Esophagus squamous epithelium (tissue), 4 donors: ENCODE data around the gene MTOR.

ENCODE experiments used
- POLR2A ChIP-seq, 4 donors: fragments of 450-650 bp; IDR thresholded peaks; one replicate each; pipeline ENCODE4 v1.6.1; 2017; ENCODE audit warnings: antibody characterized with exemption in 4 of 4, mild to moderate bottlenecking in 4 of 4, moderate library complexity in 3 of 4
- TF ChIP-seq, protein P1 (sequence below), 6 experiments: fragments of 450-650 bp in 4 of 6; fragments of 200-600 bp in 2 of 6; sonication (generic) in 2 of 6; IDR thresholded peaks; one replicate each; pipeline ENCODE4 v1.5.1; 2016 to 2019; ENCODE audit warnings: antibody characterized with exemption in 6 of 6, mild to moderate bottlenecking in 4 of 6, moderate library complexity in 4 of 6

DNA sequence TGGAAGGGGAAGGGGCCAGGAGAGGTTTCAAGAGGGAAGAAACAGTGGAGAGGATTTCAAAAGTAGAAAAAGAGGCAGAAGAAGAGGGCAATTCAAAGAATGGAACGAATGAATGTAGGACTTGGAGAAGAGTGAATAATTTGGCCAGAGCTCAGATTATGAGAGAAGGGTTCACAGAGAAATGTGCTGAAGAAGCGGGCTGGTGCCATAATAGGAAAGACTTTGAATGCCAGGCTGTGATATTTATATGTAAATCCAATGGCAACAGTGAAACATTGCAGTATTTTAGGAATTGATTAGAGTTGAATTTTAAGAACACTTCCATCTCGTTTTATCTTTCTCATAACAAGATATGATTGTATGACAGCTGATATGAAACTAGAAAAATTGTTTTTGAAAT, 109.2 kb downstream of the MTOR start:
- TF ChIP-seq, protein P1, sequence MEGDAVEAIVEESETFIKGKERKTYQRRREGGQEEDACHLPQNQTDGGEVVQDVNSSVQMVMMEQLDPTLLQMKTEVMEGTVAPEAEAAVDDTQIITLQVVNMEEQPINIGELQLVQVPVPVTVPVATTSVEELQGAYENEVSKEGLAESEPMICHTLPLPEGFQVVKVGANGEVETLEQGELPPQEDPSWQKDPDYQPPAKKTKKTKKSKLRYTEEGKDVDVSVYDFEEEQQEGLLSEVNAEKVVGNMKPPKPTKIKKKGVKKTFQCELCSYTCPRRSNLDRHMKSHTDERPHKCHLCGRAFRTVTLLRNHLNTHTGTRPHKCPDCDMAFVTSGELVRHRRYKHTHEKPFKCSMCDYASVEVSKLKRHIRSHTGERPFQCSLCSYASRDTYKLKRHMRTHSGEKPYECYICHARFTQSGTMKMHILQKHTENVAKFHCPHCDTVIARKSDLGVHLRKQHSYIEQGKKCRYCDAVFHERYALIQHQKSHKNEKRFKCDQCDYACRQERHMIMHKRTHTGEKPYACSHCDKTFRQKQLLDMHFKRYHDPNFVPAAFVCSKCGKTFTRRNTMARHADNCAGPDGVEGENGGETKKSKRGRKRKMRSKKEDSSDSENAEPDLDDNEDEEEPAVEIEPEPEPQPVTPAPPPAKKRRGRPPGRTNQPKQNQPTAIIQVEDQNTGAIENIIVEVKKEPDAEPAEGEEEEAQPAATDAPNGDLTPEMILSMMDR (IDR thresholded peaks at IDR 0.05): no peak
- TF ChIP-seq POLR2A (IDR thresholded peaks at IDR 0.05): no peak
